Astrocyte of the cerebellum (primary cell): ENCODE measurements around the gene PRRC2A.

Source experiments
- DNase-seq: peaks from one replicate; pipeline ENCODE4 v3.0.0-alpha.2; 2011; ENCODE audit warnings: low read depth
- H3K4me3 ChIP-seq: 2 replicates; pipeline ENCODE4 v1.5.1; 2011; ENCODE audit warnings: mild to moderate bottlenecking, low read depth, low read length, moderate library complexity
- CTCF ChIP-seq: IDR thresholded peaks from 2 replicates; pipeline ENCODE4 v1.5.1; 2012; ENCODE audit warnings: low read length, low read depth, moderate library complexity, mild to moderate bottlenecking; ENCODE audit errors: missing control alignments
- in situ Hi-C: cut with HindIII; loops from 2 replicates; pipeline ENCODE4 v1.10.0; 2017; ENCODE audit warnings: low sequenced_read_pairs

The PRRC2A gene

GRCh38 chr6:31680226-31681134 lies 60.0 kb downstream of the PRRC2A start, which contains the start of gene LY6G5C:
Gene LY6G5C, minus strand, starts transcription at chr6:31681067. Its CDS starts 694 bp downstream, at chr6:31680373.
- TF ChIP-seq CTCF = peak; percentile 60
- in situ Hi-C loops = no loop called here
- peak within 1 kb of the TSS; percentile 45 for H3K4me3 ChIP-seq
- DNase-seq = peak; percentile 84

GRCh38 chr6:31681135-31681671 lies 60.7 kb downstream of the PRRC2A start:
- DNase-seq = no peak
- TF ChIP-seq CTCF = peak; percentile 15
- in situ Hi-C loops = no loop called here
- peak overlapping the region; percentile 45 for H3K4me3 ChIP-seq

GRCh38 chr6:31683591-31683990 lies 63.1 kb downstream of the PRRC2A start:
- H3K4me3 ChIP-seq = no peak overlapping the region
- DNase-seq = no peak
- in situ Hi-C loops = no loop called here

GRCh38 chr6:31686483-31686882 lies 66.0 kb downstream of the PRRC2A start:
- no peak overlapping the region for H3K4me3 ChIP-seq
- DNase-seq = no peak
- no peak for TF ChIP-seq CTCF
- in situ Hi-C loops = no loop called here

More at GRCh38 chr6:31683591-31683990, 63.1 kb downstream of the PRRC2A start:
- TF ChIP-seq CTCF = no peak

GRCh38 chr6:31687321-31687720 lies 66.8 kb downstream of the PRRC2A start:
- no peak overlapping the region for H3K4me3 ChIP-seq
- TF ChIP-seq CTCF = no peak
- in situ Hi-C loops = no loop called here

More at GRCh38 chr6:31687321-31687720, 66.8 kb downstream of the PRRC2A start:
- DNase-seq = no peak
